Measurements from ENCODE around the gene SEC22A. TPM values are rescaled to one million over a fixed set of nuclear protein-coding genes. Genes with fewer than 3 reads are reported as not detected.

Gene SEC22A
- total RNA-seq, 1 experiment from 2014 or later: 62.8 TPM

GRCh38 chr3:123283074-123283473 lies 81.3 kb downstream of the SEC22A start:
- no peak for DNase-seq (ENCODE audit: low read depth)
- in situ Hi-C loops (cut with HindIII; ENCODE audit: low pct_unique_long_range_greater_than_20kb, low sequenced_read_pairs): no loop called here

GRCh38 chr3:123283657-123284398 lies 82.1 kb downstream of the SEC22A start:
- DNase-seq (ENCODE audit: low read depth): no peak
- in situ Hi-C loops (cut with HindIII; ENCODE audit: low pct_unique_long_range_greater_than_20kb, low sequenced_read_pairs): no loop called here

- in situ Hi-C loops (cut with HindIII; ENCODE audit: low pct_unique_long_range_greater_than_20kb, low sequenced_read_pairs): no loop called here
- DNase-seq (ENCODE audit: low read depth): no peak
These were observed 82.8 kb downstream of the SEC22A start for GRCh38 chr3:123284399-123285010.

GRCh38 chr3:123285066-123285465 lies 83.3 kb downstream of the SEC22A start:
- in situ Hi-C loops (cut with HindIII; ENCODE audit: low pct_unique_long_range_greater_than_20kb, low sequenced_read_pairs): no loop called here
- no peak for DNase-seq (ENCODE audit: low read depth)

GRCh38 chr3:123285479-123285878 lies 83.7 kb downstream of the SEC22A start:
- no peak for DNase-seq (ENCODE audit: low read depth)
- in situ Hi-C loops (cut with HindIII; ENCODE audit: low pct_unique_long_range_greater_than_20kb, low sequenced_read_pairs): no loop called here

GRCh38 chr3:123285931-123286307 lies 84.2 kb downstream of the SEC22A start:
- DNase-seq (ENCODE audit: low read depth): no peak
- in situ Hi-C loops (cut with HindIII; ENCODE audit: low pct_unique_long_range_greater_than_20kb, low sequenced_read_pairs): no loop called here

- in situ Hi-C loops (cut with HindIII; ENCODE audit: low pct_unique_long_range_greater_than_20kb, low sequenced_read_pairs): no loop called here
- DNase-seq (ENCODE audit: low read depth): peak; percentile 40
These were observed 84.7 kb downstream of the SEC22A start for GRCh38 chr3:123286308-123287023.

GRCh38 chr3:123287051-123287961 lies 85.6 kb downstream of the SEC22A start:
- in situ Hi-C loops (cut with HindIII; ENCODE audit: low pct_unique_long_range_greater_than_20kb, low sequenced_read_pairs): no loop called here
- DNase-seq (ENCODE audit: low read depth): no peak

- no peak for DNase-seq (ENCODE audit: low read depth)
- in situ Hi-C loops (cut with HindIII; ENCODE audit: low pct_unique_long_range_greater_than_20kb, low sequenced_read_pairs): no loop called here
These were observed 86.2 kb downstream of the SEC22A start for GRCh38 chr3:123287962-123288302.

- no peak for DNase-seq (ENCODE audit: low read depth)
- in situ Hi-C loops (cut with HindIII; ENCODE audit: low pct_unique_long_range_greater_than_20kb, low sequenced_read_pairs): no loop called here
These were observed 87.8 kb downstream of the SEC22A start for GRCh38 chr3:123289391-123290106.

- DNase-seq (ENCODE audit: low read depth): no peak
- in situ Hi-C loops (cut with HindIII; ENCODE audit: low pct_unique_long_range_greater_than_20kb, low sequenced_read_pairs): no loop called here
These were observed 88.6 kb downstream of the SEC22A start for GRCh38 chr3:123290107-123290930.

- in situ Hi-C loops (cut with HindIII; ENCODE audit: low pct_unique_long_range_greater_than_20kb, low sequenced_read_pairs): no loop called here
- no peak for DNase-seq (ENCODE audit: low read depth)
These were observed 89.2 kb downstream of the SEC22A start for GRCh38 chr3:123290962-123291361.

GRCh38 chr3:123291404-123291803 lies 89.7 kb downstream of the SEC22A start:
- in situ Hi-C loops (cut with HindIII; ENCODE audit: low pct_unique_long_range_greater_than_20kb, low sequenced_read_pairs): no loop called here
- DNase-seq (ENCODE audit: low read depth): no peak

- no peak for DNase-seq (ENCODE audit: low read depth)
- in situ Hi-C loops (cut with HindIII; ENCODE audit: low pct_unique_long_range_greater_than_20kb, low sequenced_read_pairs): no loop called here
These were observed 90.9 kb downstream of the SEC22A start for GRCh38 chr3:123292321-123293310.

GRCh38 chr3:123294296-123294938 lies 92.7 kb downstream of the SEC22A start:
- in situ Hi-C loops (cut with HindIII; ENCODE audit: low pct_unique_long_range_greater_than_20kb, low sequenced_read_pairs): no loop called here
- no peak for DNase-seq (ENCODE audit: low read depth)

All from Caki2 (cell line).